Ishikawa (cell line): Measurements from ENCODE around the gene KIRREL3.

Experiments
- CEBPB ChIP-seq: IDR thresholded peaks from 2 replicates; pipeline ENCODE4 v1.6.1; 2012
- CREB1 ChIP-seq: IDR thresholded peaks from 2 replicates; pipeline ENCODE4 v1.6.1; 2012; ENCODE audit warnings: low read depth
- EGR1 ChIP-seq: IDR thresholded peaks from 2 replicates; pipeline ENCODE4 v1.6.1; 2012
- EP300 ChIP-seq: IDR thresholded peaks from 2 replicates; pipeline ENCODE4 v1.6.1; 2012; ENCODE audit warnings: borderline replicate concordance
- FOXM1 ChIP-seq: IDR thresholded peaks from 2 replicates; pipeline ENCODE4 v1.6.1; 2012; ENCODE audit warnings: low read depth, borderline replicate concordance
- NFIC ChIP-seq: IDR thresholded peaks from 2 replicates; pipeline ENCODE4 v1.6.1; 2012
- RAD21 ChIP-seq: IDR thresholded peaks from 2 replicates; pipeline ENCODE4 v1.6.1; 2012; ENCODE audit warnings: low read depth
- TAF1 ChIP-seq: IDR thresholded peaks from 2 replicates; pipeline ENCODE4 v1.6.1; 2012; ENCODE audit warnings: low read depth, mild to moderate bottlenecking
- TCF12 ChIP-seq: IDR thresholded peaks from 2 replicates; pipeline ENCODE4 v1.6.1; 2012; ENCODE audit warnings: low read depth
- TEAD4 ChIP-seq: IDR thresholded peaks from 2 replicates; pipeline ENCODE4 v1.6.1; 2012
- YY1 ChIP-seq: IDR thresholded peaks from 2 replicates; pipeline ENCODE4 v1.6.1; 2012; ENCODE audit warnings: low read depth
- ZBTB7A ChIP-seq: IDR thresholded peaks from 2 replicates; pipeline ENCODE4 v1.6.1; 2012; ENCODE audit warnings: low read depth
- TF ChIP-seq, protein P1 (sequence below): IDR thresholded peaks from 2 replicates; pipeline ENCODE4 v1.6.1; 2012
- TF ChIP-seq, protein P2 (sequence below): IDR thresholded peaks from 2 replicates; pipeline ENCODE4 v1.6.1; 2012
- TF ChIP-seq, protein P3 (sequence below): IDR thresholded peaks from 2 replicates; pipeline ENCODE4 v1.6.1; 2012; ENCODE audit warnings: low read depth, mild to moderate bottlenecking

KIRREL3 gene

DNA sequence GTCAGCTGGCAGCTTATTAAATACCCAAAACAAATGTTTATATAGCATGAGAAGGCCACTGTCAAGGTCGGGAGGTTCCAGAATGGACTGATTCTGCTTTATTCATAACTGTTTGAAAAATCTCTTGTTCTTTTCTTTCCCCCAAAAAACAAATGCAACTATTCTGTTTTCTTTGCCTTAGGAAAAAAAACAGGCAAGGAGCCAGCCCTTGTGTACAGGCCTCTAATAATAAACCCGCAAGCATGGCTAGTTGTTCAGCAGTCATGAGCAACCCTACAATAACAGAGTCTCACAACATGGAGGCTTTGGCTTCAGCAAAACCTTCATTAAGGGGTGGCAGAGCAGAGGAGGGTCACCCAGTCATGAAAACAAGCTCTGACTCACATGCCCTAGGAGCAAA lies 191.7 kb downstream of the KIRREL3 start:
- TF ChIP-seq TAF1 (no peak), EP300 (no peak), TCF12 (no peak), FOXM1 (no peak), YY1 (no peak), EGR1 (no peak), CEBPB (no peak), ZBTB7A (no peak), NFIC (no peak), TEAD4 (no peak), RAD21 (no peak), CREB1 (no peak)
- TF ChIP-seq, protein P1, sequence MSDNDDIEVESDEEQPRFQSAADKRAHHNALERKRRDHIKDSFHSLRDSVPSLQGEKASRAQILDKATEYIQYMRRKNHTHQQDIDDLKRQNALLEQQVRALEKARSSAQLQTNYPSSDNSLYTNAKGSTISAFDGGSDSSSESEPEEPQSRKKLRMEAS = no peak
- TF ChIP-seq, protein P2, sequence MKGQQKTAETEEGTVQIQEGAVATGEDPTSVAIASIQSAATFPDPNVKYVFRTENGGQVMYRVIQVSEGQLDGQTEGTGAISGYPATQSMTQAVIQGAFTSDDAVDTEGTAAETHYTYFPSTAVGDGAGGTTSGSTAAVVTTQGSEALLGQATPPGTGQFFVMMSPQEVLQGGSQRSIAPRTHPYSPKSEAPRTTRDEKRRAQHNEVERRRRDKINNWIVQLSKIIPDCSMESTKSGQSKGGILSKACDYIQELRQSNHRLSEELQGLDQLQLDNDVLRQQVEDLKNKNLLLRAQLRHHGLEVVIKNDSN = no peak
- TF ChIP-seq, protein P3, sequence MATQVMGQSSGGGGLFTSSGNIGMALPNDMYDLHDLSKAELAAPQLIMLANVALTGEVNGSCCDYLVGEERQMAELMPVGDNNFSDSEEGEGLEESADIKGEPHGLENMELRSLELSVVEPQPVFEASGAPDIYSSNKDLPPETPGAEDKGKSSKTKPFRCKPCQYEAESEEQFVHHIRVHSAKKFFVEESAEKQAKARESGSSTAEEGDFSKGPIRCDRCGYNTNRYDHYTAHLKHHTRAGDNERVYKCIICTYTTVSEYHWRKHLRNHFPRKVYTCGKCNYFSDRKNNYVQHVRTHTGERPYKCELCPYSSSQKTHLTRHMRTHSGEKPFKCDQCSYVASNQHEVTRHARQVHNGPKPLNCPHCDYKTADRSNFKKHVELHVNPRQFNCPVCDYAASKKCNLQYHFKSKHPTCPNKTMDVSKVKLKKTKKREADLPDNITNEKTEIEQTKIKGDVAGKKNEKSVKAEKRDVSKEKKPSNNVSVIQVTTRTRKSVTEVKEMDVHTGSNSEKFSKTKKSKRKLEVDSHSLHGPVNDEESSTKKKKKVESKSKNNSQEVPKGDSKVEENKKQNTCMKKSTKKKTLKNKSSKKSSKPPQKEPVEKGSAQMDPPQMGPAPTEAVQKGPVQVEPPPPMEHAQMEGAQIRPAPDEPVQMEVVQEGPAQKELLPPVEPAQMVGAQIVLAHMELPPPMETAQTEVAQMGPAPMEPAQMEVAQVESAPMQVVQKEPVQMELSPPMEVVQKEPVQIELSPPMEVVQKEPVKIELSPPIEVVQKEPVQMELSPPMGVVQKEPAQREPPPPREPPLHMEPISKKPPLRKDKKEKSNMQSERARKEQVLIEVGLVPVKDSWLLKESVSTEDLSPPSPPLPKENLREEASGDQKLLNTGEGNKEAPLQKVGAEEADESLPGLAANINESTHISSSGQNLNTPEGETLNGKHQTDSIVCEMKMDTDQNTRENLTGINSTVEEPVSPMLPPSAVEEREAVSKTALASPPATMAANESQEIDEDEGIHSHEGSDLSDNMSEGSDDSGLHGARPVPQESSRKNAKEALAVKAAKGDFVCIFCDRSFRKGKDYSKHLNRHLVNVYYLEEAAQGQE = no peak

DNA sequence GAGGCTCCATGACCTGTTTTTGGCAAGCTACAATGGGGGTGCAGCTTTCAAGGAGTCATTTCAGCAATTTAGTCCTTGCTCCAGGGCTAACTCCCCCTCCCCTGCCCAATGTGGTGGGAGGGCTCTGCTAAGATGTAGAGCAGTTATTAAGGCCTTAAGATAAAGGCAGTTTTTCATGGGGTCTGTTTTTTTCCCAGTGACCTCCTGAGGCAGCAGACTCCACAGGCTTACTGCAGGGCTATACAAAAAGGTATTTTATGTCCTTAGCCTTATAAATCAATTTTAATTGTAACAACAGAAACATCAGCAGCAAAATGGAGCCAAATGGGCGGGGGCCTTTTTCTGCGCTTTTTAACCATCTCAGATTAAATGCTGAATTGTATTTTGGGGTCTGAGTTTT lies 192.3 kb downstream of the KIRREL3 start:
- TF ChIP-seq EP300 = no peak
- TF ChIP-seq TCF12 = no peak
- no peak for TF ChIP-seq TAF1
- TF ChIP-seq TEAD4 = no peak
- TF ChIP-seq ZBTB7A = no peak
- TF ChIP-seq EGR1 = no peak
- TF ChIP-seq CREB1 = no peak
- TF ChIP-seq CEBPB = no peak
- TF ChIP-seq FOXM1 = no peak
- TF ChIP-seq RAD21 = no peak
- TF ChIP-seq, protein P2 = no peak
- TF ChIP-seq, protein P3 = no peak
- no peak for TF ChIP-seq YY1

DNA sequence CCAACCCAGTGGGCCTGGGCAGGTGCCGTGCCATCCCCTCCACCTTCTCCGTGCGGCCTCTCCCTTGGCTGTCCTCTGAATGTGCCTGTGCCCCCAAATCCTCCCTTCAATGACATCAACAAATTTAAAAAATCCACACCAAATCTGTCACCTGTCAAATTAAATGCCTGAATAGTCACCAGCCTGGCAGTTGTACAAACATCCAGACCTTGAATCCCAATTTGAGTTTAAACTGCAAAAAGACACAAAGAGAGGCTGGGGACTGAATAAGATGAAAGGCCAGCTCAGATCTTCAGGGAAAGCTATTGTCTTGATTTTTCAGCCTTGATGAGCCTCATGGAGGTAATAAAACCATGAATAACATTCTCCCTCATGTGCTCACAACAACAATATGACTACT lies 194.7 kb downstream of the KIRREL3 start:
- no peak for TF ChIP-seq EGR1

DNA sequence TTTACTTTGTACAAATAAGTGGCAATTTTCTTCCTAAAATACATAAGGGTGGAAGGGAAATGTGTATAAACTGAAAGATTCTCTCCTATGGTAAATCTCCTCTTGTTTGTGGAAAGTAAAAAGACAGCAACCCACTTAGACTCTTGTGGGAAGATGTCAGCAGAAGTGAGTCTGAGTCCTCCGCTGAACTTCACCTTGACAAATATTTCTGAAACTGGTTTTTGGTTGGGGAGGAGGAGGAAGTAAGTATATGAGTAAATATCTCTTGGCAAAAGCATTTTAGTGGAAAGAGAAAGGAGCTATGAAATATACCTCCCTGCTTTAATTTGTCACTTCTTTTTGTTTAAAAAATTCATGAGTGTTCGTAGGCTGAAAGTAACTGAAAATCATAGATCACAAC lies 196.2 kb downstream of the KIRREL3 start:
- no peak for TF ChIP-seq RAD21
- TF ChIP-seq, protein P3 = no peak
- TF ChIP-seq, protein P2 = no peak
- no peak for TF ChIP-seq YY1
- no peak for TF ChIP-seq CEBPB
- TF ChIP-seq TEAD4 = no peak
- no peak for TF ChIP-seq TCF12
- no peak for TF ChIP-seq EGR1

DNA sequence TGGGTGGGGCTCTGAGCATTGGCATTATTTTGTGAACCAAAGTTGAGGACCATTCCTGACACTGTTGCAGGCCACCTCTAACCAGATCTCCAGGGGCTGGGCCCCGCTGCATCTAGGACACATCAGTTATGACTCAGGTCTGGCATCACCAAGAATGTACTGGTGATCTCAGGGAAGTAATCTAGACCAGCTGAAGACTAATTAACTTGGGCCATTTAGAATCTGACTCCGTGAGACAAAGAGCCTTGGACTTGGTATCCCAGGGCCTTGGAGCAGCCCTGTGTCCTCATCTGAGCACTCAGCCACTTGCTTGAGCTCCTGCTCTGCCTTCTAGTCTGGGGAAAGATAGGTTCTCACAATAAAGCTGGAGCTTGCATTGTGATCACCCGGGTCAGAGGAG lies 200.6 kb downstream of the KIRREL3 start:
- TF ChIP-seq YY1 = no peak
- TF ChIP-seq, protein P1 = no peak
- TF ChIP-seq, protein P3 = no peak
- TF ChIP-seq NFIC = no peak
- TF ChIP-seq, protein P2 = no peak
- TF ChIP-seq CEBPB = no peak
